Measurements from ENCODE around the gene ALKBH4. TPM values are rescaled to one million over a fixed set of nuclear protein-coding genes. Genes with fewer than 3 reads are reported as not detected.

Gene ALKBH4
- polyA plus RNA-seq, 2 of the 4 experiments (the other 2 are of a cell fraction), result 4.0 to 8.8 TPM

- no peak for DNase-seq (ENCODE audit: low read depth in 1 of 2, low spot score in 1 of 2)
- ATAC-seq, result no peak
- H3K4me1 ChIP-seq, result no peaks in the 10 kb centered on the region
- no peaks in the 10 kb centered on the region for H3K9me3 ChIP-seq
- TF ChIP-seq CHD4 (IDR thresholded peaks at IDR 0.05; ENCODE audit: borderline replicate concordance) (no peak), CEBPB (IDR thresholded peaks at IDR 0.05) (no peak), E2F6 (IDR thresholded peaks at IDR 0.05; ENCODE audit: borderline replicate concordance, low read depth) (no peak), ZNF302 (CRISPR knock-in tag; IDR thresholded peaks at IDR 0.05) (no peak), PBX3 (IDR thresholded peaks at IDR 0.05) (no peak), RCOR1 (IDR thresholded peaks at IDR 0.05; ENCODE audit: low read depth, low read length) (no peak), HDAC2 (IDR thresholded peaks at IDR 0.05) (no peak)
- H3K4me3 ChIP-seq, result no peak overlapping the region
- ChIA-PET POLR2A (no interaction called here), CTCF (interaction anchor here (0.9 kb wide), 1 partner anchor 129 kb away, joined by 3 read pairs; no protein-coding TSS in a partner anchor)
- no peak overlapping the region for H3K27ac ChIP-seq
- no peak overlapping the region for H3K4me2 ChIP-seq
- 92% methylated on average over 6 of the region's 6 CpGs for WGBS (ENCODE audit: missing lambda C conversion rate)
- no peak for FAIRE-seq
These were observed 56.8 kb downstream of the ALKBH4 start for GRCh38 chr7:102407910-102408309.

Other genes with a start within 250 kb of the ALKBH4 start
- gene SH2B2, start 178.0 kb downstream of the ALKBH4 start, polyA plus RNA-seq (2011; rRNA removed), result 1.1 and 1.6 TPM in 2 replicates
- gene SH2B2, start 178.0 kb downstream of the ALKBH4 start, polyA plus RNA-seq (2017; fragmentation: RNase III; extraction: RNeasy Plus Mini Kit Qiagen cat#74134 plus additional on column Dnase treatment), result 1.8 to 2.3 TPM (median 2.2 TPM) in 3 replicates
- not detected in 2 replicates for gene SPDYE6, start 108.4 kb downstream of the ALKBH4 start, polyA plus RNA-seq (2011; rRNA removed)
- gene SPDYE6, start 108.4 kb downstream of the ALKBH4 start, polyA plus RNA-seq (2017; fragmentation: RNase III; extraction: RNeasy Plus Mini Kit Qiagen cat#74134 plus additional on column Dnase treatment), result not detected in 3 replicates
- 11.5 and 15.4 TPM in 2 replicates for gene PRKRIP1, start 68.5 kb downstream of the ALKBH4 start, polyA plus RNA-seq (2011; rRNA removed)
- 21.3 to 25.6 TPM (median 24.1 TPM) in 3 replicates for gene PRKRIP1, start 68.5 kb downstream of the ALKBH4 start, polyA plus RNA-seq (2017; fragmentation: RNase III; extraction: RNeasy Plus Mini Kit Qiagen cat#74134 plus additional on column Dnase treatment)
- gene ORAI2, start 31.3 kb downstream of the ALKBH4 start, polyA plus RNA-seq (2011; rRNA removed), result 12.8 and 14.6 TPM in 2 replicates
- 17.3 to 22.1 TPM (median 21.8 TPM) in 3 replicates for gene ORAI2, start 31.3 kb downstream of the ALKBH4 start, polyA plus RNA-seq (2017; fragmentation: RNase III; extraction: RNeasy Plus Mini Kit Qiagen cat#74134 plus additional on column Dnase treatment)
- gene LRWD1, start 121 bp upstream of the ALKBH4 start, polyA plus RNA-seq (2011; rRNA removed), result 10.7 and 14.9 TPM in 2 replicates
- gene LRWD1, start 121 bp upstream of the ALKBH4 start, polyA plus RNA-seq (2017; fragmentation: RNase III; extraction: RNeasy Plus Mini Kit Qiagen cat#74134 plus additional on column Dnase treatment), result 26.3 to 28.7 TPM (median 28.1 TPM) in 3 replicates
- gene POLR2J, start 14.1 kb upstream of the ALKBH4 start, polyA plus RNA-seq (2011; rRNA removed), result 70.5 and 99.0 TPM in 2 replicates
- 101 to 107 TPM (median 104 TPM) in 3 replicates for gene POLR2J, start 14.1 kb upstream of the ALKBH4 start, polyA plus RNA-seq (2017; fragmentation: RNase III; extraction: RNeasy Plus Mini Kit Qiagen cat#74134 plus additional on column Dnase treatment)
- gene RASA4B, start 52.9 kb upstream of the ALKBH4 start, polyA plus RNA-seq (2011; rRNA removed), result 0.83 and 0.93 TPM in 2 replicates
- 1.4 to 1.5 TPM (median 1.4 TPM) in 3 replicates for gene RASA4B, start 52.9 kb upstream of the ALKBH4 start, polyA plus RNA-seq (2017; fragmentation: RNase III; extraction: RNeasy Plus Mini Kit Qiagen cat#74134 plus additional on column Dnase treatment)
- 1.4 and 1.7 TPM in 2 replicates for gene UPK3BL2, start 78.8 kb upstream of the ALKBH4 start, polyA plus RNA-seq (2011; rRNA removed)
- 3.3 to 3.9 TPM (median 3.7 TPM) in 3 replicates for gene UPK3BL2, start 78.8 kb upstream of the ALKBH4 start, polyA plus RNA-seq (2017; fragmentation: RNase III; extraction: RNeasy Plus Mini Kit Qiagen cat#74134 plus additional on column Dnase treatment)
- 0.11 TPM in 1 of 2 replicates, not detected in the other for gene SPDYE2, start 86.4 kb upstream of the ALKBH4 start, polyA plus RNA-seq (2011; rRNA removed)
- gene SPDYE2, start 86.4 kb upstream of the ALKBH4 start, polyA plus RNA-seq (2017; fragmentation: RNase III; extraction: RNeasy Plus Mini Kit Qiagen cat#74134 plus additional on column Dnase treatment), result not detected in 3 replicates
- gene POLR2J3, start 107.7 kb upstream of the ALKBH4 start, polyA plus RNA-seq (2011; rRNA removed), result 29.5 and 52.4 TPM in 2 replicates
- 22.2 to 33.4 TPM (median 25.5 TPM) in 3 replicates for gene POLR2J3, start 107.7 kb upstream of the ALKBH4 start, polyA plus RNA-seq (2017; fragmentation: RNase III; extraction: RNeasy Plus Mini Kit Qiagen cat#74134 plus additional on column Dnase treatment)
- 1.8 and 3.4 TPM in 2 replicates for gene RASA4, start 151.9 kb upstream of the ALKBH4 start, polyA plus RNA-seq (2011; rRNA removed)
- 1.3 to 3.2 TPM (median 2.6 TPM) in 3 replicates for gene RASA4, start 151.9 kb upstream of the ALKBH4 start, polyA plus RNA-seq (2017; fragmentation: RNase III; extraction: RNeasy Plus Mini Kit Qiagen cat#74134 plus additional on column Dnase treatment)
- 17.4 and 19.4 TPM in 2 replicates for gene UPK3BL1, start 177.9 kb upstream of the ALKBH4 start, polyA plus RNA-seq (2011; rRNA removed)
- 7.9 to 10.2 TPM (median 8.2 TPM) in 3 replicates for gene UPK3BL1, start 177.9 kb upstream of the ALKBH4 start, polyA plus RNA-seq (2017; fragmentation: RNase III; extraction: RNeasy Plus Mini Kit Qiagen cat#74134 plus additional on column Dnase treatment)
- gene SPDYE2B, start 185.5 kb upstream of the ALKBH4 start, polyA plus RNA-seq (2011; rRNA removed), result not detected in 2 replicates
- gene SPDYE2B, start 185.5 kb upstream of the ALKBH4 start, polyA plus RNA-seq (2017; fragmentation: RNase III; extraction: RNeasy Plus Mini Kit Qiagen cat#74134 plus additional on column Dnase treatment), result not detected in 3 replicates
- 1.3 and 3.0 TPM in 2 replicates for gene POLR2J2, start 206.8 kb upstream of the ALKBH4 start, polyA plus RNA-seq (2011; rRNA removed)
- 0.19 to 0.53 TPM (median 0.43 TPM) in 3 replicates for gene POLR2J2, start 206.8 kb upstream of the ALKBH4 start, polyA plus RNA-seq (2017; fragmentation: RNase III; extraction: RNeasy Plus Mini Kit Qiagen cat#74134 plus additional on column Dnase treatment)